HEK293 (cell line): ENCODE measurements around the gene PRKCA.

Source experiments
- IKZF3 ChIP-seq: fragments of 450-650 bp; IDR thresholded peaks from 2 replicates; pipeline ENCODE4 v1.5.0; 2018; ENCODE audit warnings: missing biosample characterization, mild to moderate bottlenecking, missing genetic modification characterization, moderate library complexity
- OVOL3 ChIP-seq: fragments of 450-650 bp; formaldehyde crosslinking; IDR thresholded peaks from 2 replicates; pipeline ENCODE4 v1.5.1; 2016; ENCODE audit warnings: missing biosample characterization, missing genetic modification characterization
- TCF7L2 ChIP-seq: IDR thresholded peaks from 2 replicates; pipeline ENCODE4 v1.6.1; 2011; ENCODE audit warnings: low read depth, mild to moderate bottlenecking, inconsistent platforms, low read length, moderate library complexity, borderline replicate concordance
- ZBTB21 ChIP-seq: fragments of 450-650 bp; formaldehyde crosslinking; IDR thresholded peaks from 2 replicates; pipeline ENCODE4 v1.5.1; 2017; ENCODE audit warnings: missing biosample characterization, missing genetic modification characterization
- ZBTB48 ChIP-seq: fragments of 450-650 bp; formaldehyde crosslinking; IDR thresholded peaks from 2 replicates; pipeline ENCODE4 v1.5.1; 2016; ENCODE audit warnings: missing biosample characterization, missing genetic modification characterization
- ZBTB8A ChIP-seq: fragments of 450-650 bp; formaldehyde crosslinking; IDR thresholded peaks from 2 replicates; pipeline ENCODE4 v1.5.1; 2016; ENCODE audit warnings: missing biosample characterization, missing genetic modification characterization
- ZEB2 ChIP-seq: fragments of 450-650 bp; formaldehyde crosslinking; IDR thresholded peaks from 2 replicates; pipeline ENCODE4 v1.5.1; 2016; ENCODE audit warnings: missing biosample characterization, missing genetic modification characterization
- ZFHX2 ChIP-seq: fragments of 450-650 bp; formaldehyde crosslinking; conservative IDR thresholded peaks from 2 replicates; pipeline ENCODE4 v1.5.1; 2016; ENCODE audit warnings: missing biosample characterization, missing genetic modification characterization
- ZFP37 ChIP-seq: fragments of 450-650 bp; formaldehyde crosslinking; IDR thresholded peaks from 2 replicates; pipeline ENCODE4 v1.5.1; 2016; ENCODE audit warnings: missing biosample characterization, missing genetic modification characterization
- ZFP69B ChIP-seq: fragments of 450-650 bp; formaldehyde crosslinking; IDR thresholded peaks from 2 replicates; pipeline ENCODE4 v1.5.1; 2016; ENCODE audit warnings: missing biosample characterization, missing genetic modification characterization
- ZNF202 ChIP-seq: fragments of 450-650 bp; formaldehyde crosslinking; IDR thresholded peaks from 2 replicates; pipeline ENCODE4 v1.5.1; 2016; ENCODE audit warnings: missing biosample characterization, missing genetic modification characterization, borderline replicate concordance
- ZNF223 ChIP-seq: fragments of 450-650 bp; formaldehyde crosslinking; IDR thresholded peaks from 2 replicates; pipeline ENCODE4 v1.5.1; 2016; ENCODE audit warnings: missing biosample characterization, missing genetic modification characterization
- ZNF324 ChIP-seq: fragments of 450-650 bp; formaldehyde crosslinking; IDR thresholded peaks from 2 replicates; pipeline ENCODE4 v1.5.1; 2016; ENCODE audit warnings: missing biosample characterization, missing genetic modification characterization
- ZNF335 ChIP-seq: fragments of 450-650 bp; formaldehyde crosslinking; conservative IDR thresholded peaks from 2 replicates; pipeline ENCODE4 v1.5.1; 2016; ENCODE audit warnings: missing biosample characterization, missing genetic modification characterization
- ZNF366 ChIP-seq: fragments of 450-650 bp; formaldehyde crosslinking; conservative IDR thresholded peaks from 2 replicates; pipeline ENCODE4 v1.5.1; 2016; ENCODE audit warnings: missing biosample characterization, missing genetic modification characterization
- ZNF544 ChIP-seq: fragments of 450-650 bp; formaldehyde crosslinking; IDR thresholded peaks from 2 replicates; pipeline ENCODE4 v1.5.0; 2017; ENCODE audit warnings: missing biosample characterization, missing genetic modification characterization
- ZNF560 ChIP-seq: fragments of 450-650 bp; formaldehyde crosslinking; IDR thresholded peaks from 2 replicates; pipeline ENCODE4 v1.5.1; 2017; ENCODE audit warnings: missing biosample characterization, missing genetic modification characterization, borderline replicate concordance
- ZNF623 ChIP-seq: fragments of 450-650 bp; formaldehyde crosslinking; IDR thresholded peaks from 2 replicates; pipeline ENCODE4 v1.5.1; 2016; ENCODE audit warnings: missing biosample characterization, missing genetic modification characterization
- ZNF629 ChIP-seq: fragments of 450-650 bp; formaldehyde crosslinking; IDR thresholded peaks from 2 replicates; pipeline ENCODE4 v1.5.1; 2017; ENCODE audit warnings: missing biosample characterization, missing genetic modification characterization
- ZNF654 ChIP-seq: fragments of 450-650 bp; formaldehyde crosslinking; IDR thresholded peaks from 2 replicates; pipeline ENCODE4 v1.5.1; 2016; ENCODE audit warnings: low read depth, missing biosample characterization, missing genetic modification characterization
- ZNF785 ChIP-seq: fragments of 450-650 bp; formaldehyde crosslinking; IDR thresholded peaks from 2 replicates; pipeline ENCODE4 v1.5.1; 2016; ENCODE audit warnings: missing biosample characterization, missing genetic modification characterization
- TF ChIP-seq, protein P1 (sequence below): fragments of 450-650 bp; formaldehyde crosslinking; IDR thresholded peaks from 2 replicates; pipeline ENCODE4 v1.5.1; 2017; ENCODE audit warnings: missing biosample characterization, missing genetic modification characterization
- TF ChIP-seq, protein P2 (sequence below): fragments of 450-650 bp; formaldehyde crosslinking; IDR thresholded peaks from 2 replicates; pipeline ENCODE4 v1.5.1; 2016; ENCODE audit warnings: missing biosample characterization, missing genetic modification characterization
- TF ChIP-seq, protein P3 (sequence below): fragments of 450-650 bp; formaldehyde crosslinking; IDR thresholded peaks from 2 replicates; pipeline ENCODE4 v1.5.1; 2016; ENCODE audit warnings: missing biosample characterization, missing genetic modification characterization
- TF ChIP-seq, protein P4 (sequence below): sonication (generic); formaldehyde crosslinking; IDR thresholded peaks from 2 replicates; pipeline ENCODE4 v1.8.1; 2022; ENCODE audit warnings: mild to moderate bottlenecking, moderate library complexity, missing genetic modification reagents
- TF ChIP-seq, protein P5 (sequence below): fragments of 450-650 bp; formaldehyde crosslinking; IDR thresholded peaks from 2 replicates; pipeline ENCODE4 v1.5.1; 2016; ENCODE audit warnings: missing biosample characterization, missing genetic modification characterization
- TF ChIP-seq, protein P6 (sequence below): fragments of 450-650 bp; formaldehyde crosslinking; optimal IDR thresholded peaks from 2 replicates; pipeline ENCODE3; 2016; ENCODE audit warnings: missing biosample characterization, mild to moderate bottlenecking, missing genetic modification characterization
- TF ChIP-seq, protein P7 (sequence below): fragments of 450-650 bp; formaldehyde crosslinking; IDR thresholded peaks from 2 replicates; pipeline ENCODE4 v1.5.1; 2017; ENCODE audit warnings: missing biosample characterization, missing genetic modification characterization

The PRKCA gene

DNA sequence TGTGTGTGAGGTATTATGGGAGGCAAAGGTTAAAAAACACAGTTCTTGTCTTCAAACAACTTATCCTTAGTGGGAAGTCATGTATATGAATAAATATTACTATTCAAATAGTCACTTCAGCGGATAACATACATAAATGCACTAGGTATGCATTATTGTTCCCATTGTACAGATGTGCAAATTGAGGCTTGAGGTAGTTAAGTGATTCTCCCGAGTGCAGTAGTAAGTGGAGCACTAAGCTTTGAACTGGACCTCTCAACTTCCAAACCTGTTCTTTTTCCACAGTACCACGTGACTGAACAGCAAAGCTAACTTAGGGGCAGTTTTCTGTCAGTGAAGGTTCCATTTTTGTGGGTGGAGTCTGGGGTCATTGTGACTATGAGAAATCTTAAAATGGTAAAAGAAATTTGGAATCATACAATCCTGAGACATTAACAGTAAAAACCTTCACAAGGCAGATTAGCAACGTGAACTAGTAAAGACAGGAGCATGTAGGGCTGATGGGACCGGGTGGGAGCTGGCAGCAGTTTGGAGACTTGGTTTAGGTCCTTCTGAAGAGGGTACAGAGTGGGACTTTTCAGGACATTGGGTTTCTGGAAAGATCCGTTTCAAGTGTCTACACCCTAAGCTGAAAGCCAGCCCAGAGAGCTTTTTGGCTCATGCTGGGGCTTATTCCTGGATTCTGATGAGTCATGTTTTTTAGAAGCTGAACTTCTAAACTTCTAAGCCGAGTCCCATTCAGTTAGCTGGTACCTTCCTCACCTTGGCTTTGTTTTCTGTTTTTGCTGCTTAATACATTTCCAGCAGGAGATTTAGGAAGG, 204.9 kb downstream of the PRKCA start (continued):
- TF ChIP-seq ZNF785, result no peak
- no peak for TF ChIP-seq ZNF629
- peak; percentile 30; the same call in 1 of the 2 replicates for TF ChIP-seq ZBTB8A (tag by site-specific recombination)
- no peak for TF ChIP-seq ZNF324 (tag by site-specific recombination)
- TF ChIP-seq, protein P1, sequence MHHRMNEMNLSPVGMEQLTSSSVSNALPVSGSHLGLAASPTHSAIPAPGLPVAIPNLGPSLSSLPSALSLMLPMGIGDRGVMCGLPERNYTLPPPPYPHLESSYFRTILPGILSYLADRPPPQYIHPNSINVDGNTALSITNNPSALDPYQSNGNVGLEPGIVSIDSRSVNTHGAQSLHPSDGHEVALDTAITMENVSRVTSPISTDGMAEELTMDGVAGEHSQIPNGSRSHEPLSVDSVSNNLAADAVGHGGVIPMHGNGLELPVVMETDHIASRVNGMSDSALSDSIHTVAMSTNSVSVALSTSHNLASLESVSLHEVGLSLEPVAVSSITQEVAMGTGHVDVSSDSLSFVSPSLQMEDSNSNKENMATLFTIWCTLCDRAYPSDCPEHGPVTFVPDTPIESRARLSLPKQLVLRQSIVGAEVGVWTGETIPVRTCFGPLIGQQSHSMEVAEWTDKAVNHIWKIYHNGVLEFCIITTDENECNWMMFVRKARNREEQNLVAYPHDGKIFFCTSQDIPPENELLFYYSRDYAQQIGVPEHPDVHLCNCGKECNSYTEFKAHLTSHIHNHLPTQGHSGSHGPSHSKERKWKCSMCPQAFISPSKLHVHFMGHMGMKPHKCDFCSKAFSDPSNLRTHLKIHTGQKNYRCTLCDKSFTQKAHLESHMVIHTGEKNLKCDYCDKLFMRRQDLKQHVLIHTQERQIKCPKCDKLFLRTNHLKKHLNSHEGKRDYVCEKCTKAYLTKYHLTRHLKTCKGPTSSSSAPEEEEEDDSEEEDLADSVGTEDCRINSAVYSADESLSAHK, result peak; percentile 95
- TF ChIP-seq, protein P2, sequence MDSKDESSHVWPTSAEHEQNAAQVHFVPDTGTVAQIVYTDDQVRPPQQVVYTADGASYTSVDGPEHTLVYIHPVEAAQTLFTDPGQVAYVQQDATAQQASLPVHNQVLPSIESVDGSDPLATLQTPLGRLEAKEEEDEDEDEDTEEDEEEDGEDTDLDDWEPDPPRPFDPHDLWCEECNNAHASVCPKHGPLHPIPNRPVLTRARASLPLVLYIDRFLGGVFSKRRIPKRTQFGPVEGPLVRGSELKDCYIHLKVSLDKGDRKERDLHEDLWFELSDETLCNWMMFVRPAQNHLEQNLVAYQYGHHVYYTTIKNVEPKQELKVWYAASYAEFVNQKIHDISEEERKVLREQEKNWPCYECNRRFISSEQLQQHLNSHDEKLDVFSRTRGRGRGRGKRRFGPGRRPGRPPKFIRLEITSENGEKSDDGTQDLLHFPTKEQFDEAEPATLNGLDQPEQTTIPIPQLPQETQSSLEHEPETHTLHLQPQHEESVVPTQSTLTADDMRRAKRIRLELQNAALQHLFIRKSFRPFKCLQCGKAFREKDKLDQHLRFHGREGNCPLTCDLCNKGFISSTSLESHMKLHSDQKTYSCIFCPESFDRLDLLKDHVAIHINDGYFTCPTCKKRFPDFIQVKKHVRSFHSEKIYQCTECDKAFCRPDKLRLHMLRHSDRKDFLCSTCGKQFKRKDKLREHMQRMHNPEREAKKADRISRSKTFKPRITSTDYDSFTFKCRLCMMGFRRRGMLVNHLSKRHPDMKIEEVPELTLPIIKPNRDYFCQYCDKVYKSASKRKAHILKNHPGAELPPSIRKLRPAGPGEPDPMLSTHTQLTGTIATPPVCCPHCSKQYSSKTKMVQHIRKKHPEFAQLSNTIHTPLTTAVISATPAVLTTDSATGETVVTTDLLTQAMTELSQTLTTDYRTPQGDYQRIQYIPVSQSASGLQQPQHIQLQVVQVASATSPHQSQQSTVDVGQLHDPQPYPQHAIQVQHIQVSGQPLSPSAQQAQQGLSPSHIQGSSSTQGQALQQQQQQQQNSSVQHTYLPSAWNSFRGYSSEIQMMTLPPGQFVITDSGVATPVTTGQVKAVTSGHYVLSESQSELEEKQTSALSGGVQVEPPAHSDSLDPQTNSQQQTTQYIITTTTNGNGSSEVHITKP (tag by site-specific recombination), result peak; percentile 9; the same call in 1 of the 2 replicates
- TF ChIP-seq, protein P3, sequence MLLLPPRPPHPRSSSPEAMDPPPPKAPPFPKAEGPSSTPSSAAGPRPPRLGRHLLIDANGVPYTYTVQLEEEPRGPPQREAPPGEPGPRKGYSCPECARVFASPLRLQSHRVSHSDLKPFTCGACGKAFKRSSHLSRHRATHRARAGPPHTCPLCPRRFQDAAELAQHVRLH (tag by site-specific recombination), result peak; percentile 74; the same call in 1 of the 2 replicates
- TF ChIP-seq ZEB2 (tag by site-specific recombination), result no peak
- TF ChIP-seq ZFHX2 (tag by site-specific recombination), result no peak
- 0 out of 2 replicates have a peak, but pooled peaks have one; percentile 37 for TF ChIP-seq ZFP69B (tag by site-specific recombination)
- no peak for TF ChIP-seq TCF7L2
- TF ChIP-seq ZNF623 (tag by site-specific recombination), result no peak
- TF ChIP-seq ZNF560 (tag by site-specific recombination), result no peak
- TF ChIP-seq ZNF654 (tag by site-specific recombination), result no peak
- TF ChIP-seq OVOL3 (tag by site-specific recombination), result no peak
- no peak for TF ChIP-seq ZBTB48 (tag by site-specific recombination)
- no peak for TF ChIP-seq ZBTB21 (tag by site-specific recombination)
- TF ChIP-seq ZNF223, result no peak
- TF ChIP-seq, protein P4, sequence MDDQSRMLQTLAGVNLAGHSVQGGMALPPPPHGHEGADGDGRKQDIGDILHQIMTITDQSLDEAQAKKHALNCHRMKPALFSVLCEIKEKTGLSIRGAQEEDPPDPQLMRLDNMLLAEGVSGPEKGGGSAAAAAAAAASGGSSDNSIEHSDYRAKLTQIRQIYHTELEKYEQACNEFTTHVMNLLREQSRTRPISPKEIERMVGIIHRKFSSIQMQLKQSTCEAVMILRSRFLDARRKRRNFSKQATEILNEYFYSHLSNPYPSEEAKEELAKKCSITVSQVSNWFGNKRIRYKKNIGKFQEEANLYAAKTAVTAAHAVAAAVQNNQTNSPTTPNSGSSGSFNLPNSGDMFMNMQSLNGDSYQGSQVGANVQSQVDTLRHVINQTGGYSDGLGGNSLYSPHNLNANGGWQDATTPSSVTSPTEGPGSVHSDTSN, result no peak
- TF ChIP-seq, protein P5, sequence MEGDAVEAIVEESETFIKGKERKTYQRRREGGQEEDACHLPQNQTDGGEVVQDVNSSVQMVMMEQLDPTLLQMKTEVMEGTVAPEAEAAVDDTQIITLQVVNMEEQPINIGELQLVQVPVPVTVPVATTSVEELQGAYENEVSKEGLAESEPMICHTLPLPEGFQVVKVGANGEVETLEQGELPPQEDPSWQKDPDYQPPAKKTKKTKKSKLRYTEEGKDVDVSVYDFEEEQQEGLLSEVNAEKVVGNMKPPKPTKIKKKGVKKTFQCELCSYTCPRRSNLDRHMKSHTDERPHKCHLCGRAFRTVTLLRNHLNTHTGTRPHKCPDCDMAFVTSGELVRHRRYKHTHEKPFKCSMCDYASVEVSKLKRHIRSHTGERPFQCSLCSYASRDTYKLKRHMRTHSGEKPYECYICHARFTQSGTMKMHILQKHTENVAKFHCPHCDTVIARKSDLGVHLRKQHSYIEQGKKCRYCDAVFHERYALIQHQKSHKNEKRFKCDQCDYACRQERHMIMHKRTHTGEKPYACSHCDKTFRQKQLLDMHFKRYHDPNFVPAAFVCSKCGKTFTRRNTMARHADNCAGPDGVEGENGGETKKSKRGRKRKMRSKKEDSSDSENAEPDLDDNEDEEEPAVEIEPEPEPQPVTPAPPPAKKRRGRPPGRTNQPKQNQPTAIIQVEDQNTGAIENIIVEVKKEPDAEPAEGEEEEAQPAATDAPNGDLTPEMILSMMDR (tag by site-specific recombination), result no peak
- TF ChIP-seq ZNF335, result no peak
- no peak for TF ChIP-seq IKZF3
- TF ChIP-seq, protein P6, sequence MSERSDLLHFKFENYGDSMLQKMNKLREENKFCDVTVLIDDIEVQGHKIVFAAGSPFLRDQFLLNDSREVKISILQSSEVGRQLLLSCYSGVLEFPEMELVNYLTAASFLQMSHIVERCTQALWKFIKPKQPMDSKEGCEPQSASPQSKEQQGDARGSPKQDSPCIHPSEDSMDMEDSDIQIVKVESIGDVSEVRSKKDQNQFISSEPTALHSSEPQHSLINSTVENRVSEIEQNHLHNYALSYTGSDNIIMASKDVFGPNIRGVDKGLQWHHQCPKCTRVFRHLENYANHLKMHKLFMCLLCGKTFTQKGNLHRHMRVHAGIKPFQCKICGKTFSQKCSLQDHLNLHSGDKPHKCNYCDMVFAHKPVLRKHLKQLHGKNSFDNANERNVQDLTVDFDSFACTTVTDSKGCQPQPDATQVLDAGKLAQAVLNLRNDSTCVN (tag by site-specific recombination), result no peak
- no peak for TF ChIP-seq ZNF544
- no peak for TF ChIP-seq ZNF366 (tag by site-specific recombination)
- TF ChIP-seq, protein P7, sequence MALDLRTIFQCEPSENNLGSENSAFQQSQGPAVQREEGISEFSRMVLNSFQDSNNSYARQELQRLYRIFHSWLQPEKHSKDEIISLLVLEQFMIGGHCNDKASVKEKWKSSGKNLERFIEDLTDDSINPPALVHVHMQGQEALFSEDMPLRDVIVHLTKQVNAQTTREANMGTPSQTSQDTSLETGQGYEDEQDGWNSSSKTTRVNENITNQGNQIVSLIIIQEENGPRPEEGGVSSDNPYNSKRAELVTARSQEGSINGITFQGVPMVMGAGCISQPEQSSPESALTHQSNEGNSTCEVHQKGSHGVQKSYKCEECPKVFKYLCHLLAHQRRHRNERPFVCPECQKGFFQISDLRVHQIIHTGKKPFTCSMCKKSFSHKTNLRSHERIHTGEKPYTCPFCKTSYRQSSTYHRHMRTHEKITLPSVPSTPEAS (tag by site-specific recombination), result no peak
- TF ChIP-seq ZNF202 (tag by site-specific recombination), result no peak
- TF ChIP-seq ZFP37, result no peak
- TF ChIP-seq, all 188 proteins: peak for 7
